Measurements from ENCODE around the gene RTP1.

GRCh38 chr3:187212705-187213104, 15.4 kb downstream of the RTP1 start:
- TF ChIP-seq CTCF (IDR thresholded peaks at IDR 0.05) (no peak), POLR2A (IDR thresholded peaks at IDR 0.05) (no peak)
